Stimulated activated CD4-positive, alpha-beta T cell treated with anti-CD3 and anti-CD28 coated beads, Interleukin-4, amount 100 ng/mL, for 48 hours (primary cell): Measurements from ENCODE around the gene RPTOR.

Experiments
- DNase-seq, 2 donors: peaks; one replicate each; pipeline ENCODE4 v3.0.0-alpha.2; 2020; ENCODE audit warnings: low read depth in 2 of 2

The RPTOR gene

DNA sequence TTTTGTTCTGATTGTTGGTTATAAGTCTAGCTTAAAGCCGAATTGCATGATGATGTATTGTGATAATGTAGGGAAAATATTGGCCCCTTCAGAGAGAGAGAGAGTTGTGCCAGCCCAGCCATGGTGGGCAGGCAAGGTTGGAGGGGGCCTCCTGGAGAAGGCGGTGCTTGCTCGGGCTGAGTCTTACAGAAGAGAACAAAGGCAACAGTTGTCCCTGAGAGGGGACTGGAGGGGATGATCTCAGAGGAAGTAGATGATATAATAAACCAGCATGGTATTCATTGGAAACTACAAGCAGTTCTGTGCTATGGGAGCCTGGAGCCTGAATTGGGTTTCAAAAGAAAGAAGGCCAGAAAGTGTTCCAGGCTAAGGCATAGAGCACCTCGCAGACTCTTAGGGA lies 173.8 kb downstream of the RPTOR start:
- DNase-seq = no peak

DNA sequence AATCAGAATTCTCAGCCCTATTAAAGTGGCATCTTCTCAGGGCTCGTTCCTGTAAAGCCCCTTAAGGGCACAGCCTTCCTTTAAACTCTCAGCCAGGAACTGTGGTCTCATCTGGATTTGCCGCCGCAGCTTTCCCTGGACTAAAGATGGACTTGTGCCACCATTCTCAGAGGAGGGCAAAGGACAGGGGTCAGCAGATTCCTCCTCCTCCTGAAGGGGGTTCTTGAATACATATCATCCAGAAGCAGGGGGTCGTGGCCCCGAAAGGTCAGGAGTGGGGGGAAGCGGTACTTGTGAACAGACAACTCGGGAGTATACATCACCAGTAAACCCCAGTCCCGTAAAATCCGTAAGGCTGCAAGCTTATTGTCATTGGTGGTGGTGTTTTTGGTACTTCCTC lies 174.8 kb downstream of the RPTOR start:
- no peak for DNase-seq

DNA sequence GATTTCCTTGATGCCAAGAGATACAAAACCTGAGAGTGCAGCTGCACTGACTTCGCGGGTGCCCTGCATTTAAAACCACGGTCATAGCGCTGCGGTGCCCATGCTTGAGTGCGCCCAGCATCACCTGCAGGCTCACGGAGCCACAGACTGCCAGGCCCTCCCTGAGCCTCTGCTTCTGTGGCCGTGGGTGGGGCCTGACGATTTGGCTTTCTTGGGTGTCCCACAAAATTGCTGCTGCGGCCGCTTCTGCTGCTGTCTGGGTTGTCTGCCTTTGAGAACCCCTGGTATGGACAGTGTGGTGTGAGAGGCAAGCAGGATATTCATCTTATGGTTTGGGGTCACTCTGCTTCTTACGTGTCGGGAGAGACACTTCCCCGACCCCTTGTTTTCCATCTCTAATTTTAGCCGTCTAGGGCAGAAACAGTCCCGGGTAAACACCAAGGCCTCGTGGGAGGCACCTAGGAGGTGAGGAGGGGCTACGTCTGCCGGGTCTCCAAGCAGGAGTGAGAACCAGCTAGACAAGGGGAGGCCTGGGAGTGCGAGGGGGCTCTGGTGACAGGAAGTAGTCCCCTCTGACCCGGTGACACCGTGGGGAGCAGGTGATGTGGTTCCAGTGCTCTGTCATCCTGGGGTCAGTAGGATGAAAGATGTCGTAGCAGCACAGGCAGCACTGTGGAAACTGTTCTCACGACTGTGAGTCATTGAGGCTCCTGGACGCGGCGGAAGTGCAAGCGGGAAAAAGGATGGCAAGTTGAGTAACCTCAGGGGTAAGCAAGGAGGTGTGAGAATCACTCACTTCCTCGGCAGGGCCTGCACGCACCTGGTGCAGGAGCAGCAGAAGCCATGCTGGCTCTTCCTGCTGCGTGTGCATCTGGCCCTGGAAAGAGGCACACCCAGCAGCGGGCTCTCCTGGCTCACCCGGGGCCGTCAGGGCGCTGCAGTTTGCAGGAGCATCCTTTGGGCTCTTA lies 176.3 kb downstream of the RPTOR start:
- DNase-seq = peak; percentile 33 to 57

DNA sequence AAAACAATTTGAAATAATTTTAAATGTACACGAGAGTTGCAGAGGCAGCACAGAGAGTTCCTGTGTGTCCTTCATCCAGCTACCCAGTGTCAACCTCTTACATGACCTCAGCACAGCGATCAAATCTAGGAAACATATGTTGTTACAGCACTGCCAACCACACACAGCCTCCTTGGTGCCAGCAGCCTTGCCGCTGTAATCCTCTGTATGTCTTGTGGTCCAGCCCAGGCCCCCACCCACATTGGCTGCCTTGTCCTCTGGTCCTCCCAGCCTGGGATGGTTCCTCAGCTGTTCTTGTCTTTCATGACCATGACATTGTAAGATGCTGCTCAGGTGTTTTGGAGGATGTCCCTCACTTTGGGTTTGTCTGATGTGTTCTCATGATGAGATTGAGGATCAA lies 178.0 kb downstream of the RPTOR start:
- DNase-seq = no peak

DNA sequence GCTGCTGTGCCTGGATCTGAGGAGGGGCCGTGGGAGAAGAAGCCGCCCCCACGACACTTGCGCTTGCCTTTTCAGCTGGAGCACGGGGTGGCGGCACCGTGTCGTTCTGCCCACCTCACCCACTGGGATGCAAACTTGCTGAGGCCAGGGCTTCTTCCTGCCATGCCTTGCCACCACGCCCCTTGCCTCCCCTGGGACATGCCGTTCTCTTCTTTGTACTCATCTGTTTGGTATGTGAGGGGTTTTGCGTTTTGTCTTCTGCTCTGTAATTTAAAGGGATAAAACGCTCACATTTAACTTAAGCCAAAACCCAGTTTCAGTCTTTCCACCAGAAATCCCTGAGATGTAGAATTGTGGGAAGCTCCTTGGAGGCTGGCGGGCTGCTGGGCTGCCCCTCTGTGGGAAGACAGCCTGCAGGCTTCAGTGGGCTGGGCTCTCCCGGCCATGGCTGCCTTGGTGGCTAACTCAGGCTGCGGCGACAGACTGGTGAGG lies 180.2 kb downstream of the RPTOR start:
- DNase-seq = no peak

DNA sequence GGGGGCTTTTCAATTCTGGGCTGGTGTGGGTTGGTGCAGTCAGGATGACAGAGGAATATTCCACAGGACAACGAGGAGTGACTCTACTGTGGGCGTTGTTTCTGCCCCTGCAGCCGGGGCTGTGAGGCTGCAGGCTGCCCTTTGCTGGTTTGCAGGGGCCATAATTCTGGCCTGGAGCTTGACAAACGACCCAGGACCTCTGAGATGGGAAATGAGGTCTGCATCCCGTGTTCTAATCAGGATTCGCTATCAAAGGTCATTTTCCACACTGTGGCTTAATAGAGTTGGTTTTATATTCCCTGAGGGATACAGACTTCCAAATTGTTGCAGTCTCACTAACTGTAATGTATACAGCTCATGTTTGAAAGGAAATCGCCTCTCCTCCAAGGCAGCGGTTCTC lies 180.9 kb downstream of the RPTOR start:
- DNase-seq = no peak

DNA sequence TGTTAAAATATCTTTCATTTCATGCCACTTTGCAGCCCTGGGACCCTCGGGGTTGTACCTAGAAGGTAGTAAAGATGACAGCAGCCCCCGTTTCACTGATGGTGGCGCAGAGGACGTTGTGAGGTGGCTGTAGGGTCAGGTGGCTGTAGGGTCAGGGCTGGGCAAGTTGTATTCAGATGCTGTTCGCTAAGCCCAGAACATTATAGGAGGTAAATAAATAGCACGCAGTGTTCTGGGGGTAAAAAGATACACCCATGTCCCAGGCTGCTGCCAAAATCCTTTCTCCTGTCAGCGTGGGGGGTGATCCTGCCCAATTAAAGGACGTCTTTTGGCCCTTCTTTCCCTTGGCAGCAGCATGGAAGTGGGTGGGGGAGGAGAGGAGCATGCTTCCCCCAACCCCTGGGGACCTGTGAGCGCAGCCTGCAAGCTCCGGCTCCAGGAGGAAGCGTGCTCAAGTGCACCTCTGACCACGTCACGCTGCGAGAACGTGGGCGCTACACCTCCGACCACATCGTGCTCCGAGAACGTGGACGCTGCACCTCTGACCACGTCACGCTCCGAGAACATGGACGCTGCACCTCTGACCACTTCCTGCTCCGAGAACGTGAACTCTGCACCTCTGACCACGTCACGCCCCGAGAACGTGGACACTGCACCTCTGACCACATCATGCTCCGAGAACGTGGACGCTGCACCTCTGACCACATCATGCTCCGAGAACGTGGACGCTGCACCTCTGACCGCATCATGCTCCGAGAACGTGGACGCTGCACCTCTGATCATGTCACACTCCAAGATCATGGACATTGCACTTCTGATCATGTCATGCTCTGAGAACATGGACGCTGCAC lies 182.1 kb downstream of the RPTOR start:
- no peak for DNase-seq

DNA sequence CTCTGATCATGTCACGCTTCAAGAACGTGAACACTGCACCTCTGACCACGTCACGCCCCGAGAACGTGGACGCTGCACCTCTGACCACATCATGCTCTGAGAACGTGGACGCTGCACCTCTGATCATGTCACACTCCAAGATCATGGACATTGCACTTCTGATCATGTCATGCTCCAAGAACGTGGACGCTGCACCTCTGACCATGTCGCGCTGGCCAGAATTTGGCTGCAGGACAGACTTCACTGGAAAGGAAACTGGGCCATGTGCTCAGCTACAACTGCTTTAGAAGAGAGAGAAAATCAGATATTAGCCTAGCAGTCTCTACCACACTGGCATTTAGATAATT lies 182.7 kb downstream of the RPTOR start:
- DNase-seq = no peak

DNA sequence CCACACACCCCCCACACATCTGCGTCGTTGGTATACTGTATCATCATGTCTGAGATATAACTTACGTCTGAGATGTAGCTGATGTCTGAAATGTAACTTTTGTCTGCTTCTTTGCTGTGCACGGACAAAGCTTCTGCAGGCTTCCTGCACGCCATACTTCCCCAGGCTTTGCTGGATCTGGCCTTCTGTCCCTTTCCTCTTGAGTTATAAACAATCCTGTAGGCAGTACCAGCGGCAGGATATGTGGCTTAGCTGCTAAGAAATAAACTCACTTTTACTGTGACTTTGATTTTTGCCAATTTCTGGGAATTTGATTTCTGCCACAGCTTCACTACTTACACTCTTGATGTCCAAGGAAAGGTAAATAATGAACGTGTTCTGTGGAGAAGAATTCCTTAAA lies 184.4 kb downstream of the RPTOR start:
- no peak for DNase-seq

DNA sequence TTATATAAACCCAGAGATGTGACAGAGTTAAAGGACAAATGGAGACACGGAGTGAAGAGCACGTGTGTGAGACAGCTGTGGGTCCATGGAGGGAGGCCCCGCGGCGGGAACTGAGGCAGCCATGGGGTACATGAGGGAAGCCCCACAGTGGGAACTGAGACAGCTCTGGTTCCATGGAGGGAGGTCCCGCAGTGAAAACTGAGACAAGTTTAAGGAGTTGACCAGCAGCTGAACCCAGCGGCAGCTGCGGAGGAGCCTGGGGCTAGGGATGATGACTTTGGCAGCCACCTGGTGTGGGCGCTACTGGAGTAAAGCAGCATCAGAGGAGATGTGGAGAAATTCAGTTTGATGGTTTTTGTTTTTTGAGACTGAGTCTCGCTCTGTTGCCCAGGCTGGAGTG lies 185.1 kb downstream of the RPTOR start:
- DNase-seq = no peak

DNA sequence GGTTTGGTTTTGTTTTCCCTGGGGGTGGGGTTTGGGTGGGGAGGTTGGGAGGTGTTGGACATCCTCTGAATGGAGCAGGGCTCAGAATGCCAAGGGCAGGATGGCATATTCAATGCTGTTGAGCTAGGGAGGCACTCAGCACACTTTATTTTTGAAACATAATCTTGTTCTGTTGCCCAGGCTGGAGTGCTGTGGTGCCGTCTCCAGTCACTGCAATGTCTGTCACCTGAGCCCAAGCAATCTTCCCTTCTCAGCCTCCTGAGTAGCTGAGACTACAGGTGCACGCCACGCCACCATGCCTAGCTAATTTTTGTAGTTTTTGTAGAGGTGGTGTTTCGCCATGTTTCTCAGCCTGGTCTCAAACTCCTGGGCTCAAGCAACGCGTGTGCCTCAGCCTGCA lies 186.1 kb downstream of the RPTOR start:
- no peak for DNase-seq

DNA sequence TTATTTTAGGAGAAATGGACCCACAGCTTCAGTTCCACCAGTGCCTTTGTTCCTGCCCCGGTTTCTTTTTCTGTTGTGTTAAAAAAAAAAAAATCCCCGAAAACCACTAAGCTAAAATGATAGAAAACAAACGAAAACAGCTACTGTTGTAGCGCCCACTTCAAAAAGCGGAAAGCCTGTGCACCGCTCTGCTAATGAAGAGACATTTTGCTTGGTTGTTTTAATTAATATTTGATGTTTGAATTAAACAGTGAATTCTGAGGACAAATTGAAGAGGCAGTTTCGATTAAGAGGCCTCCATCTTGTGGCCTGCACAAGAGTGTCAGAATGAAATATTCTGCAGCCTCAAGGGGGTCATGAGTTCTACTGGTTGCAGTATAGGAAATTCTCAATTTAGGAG lies 186.7 kb downstream of the RPTOR start:
- DNase-seq = no peak

DNA sequence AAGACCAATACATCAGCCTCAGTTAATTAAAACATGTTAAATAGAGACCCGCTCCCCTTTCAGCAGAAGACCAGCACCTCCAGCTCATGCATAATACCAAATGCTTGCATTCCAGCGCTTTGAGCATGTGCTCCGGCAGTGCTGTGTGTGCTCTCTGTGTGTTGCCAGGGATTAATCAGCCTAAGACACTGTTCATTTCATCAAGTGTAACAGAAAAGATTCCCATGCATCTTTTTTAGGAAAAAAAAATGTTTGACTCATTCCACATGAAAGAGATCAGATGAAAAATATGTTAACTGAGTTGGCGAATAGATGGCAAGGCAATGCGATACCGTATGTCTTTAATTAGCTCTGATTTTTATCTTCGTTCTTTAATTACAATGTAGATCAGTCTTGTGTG lies 187.6 kb downstream of the RPTOR start:
- DNase-seq = no peak

DNA sequence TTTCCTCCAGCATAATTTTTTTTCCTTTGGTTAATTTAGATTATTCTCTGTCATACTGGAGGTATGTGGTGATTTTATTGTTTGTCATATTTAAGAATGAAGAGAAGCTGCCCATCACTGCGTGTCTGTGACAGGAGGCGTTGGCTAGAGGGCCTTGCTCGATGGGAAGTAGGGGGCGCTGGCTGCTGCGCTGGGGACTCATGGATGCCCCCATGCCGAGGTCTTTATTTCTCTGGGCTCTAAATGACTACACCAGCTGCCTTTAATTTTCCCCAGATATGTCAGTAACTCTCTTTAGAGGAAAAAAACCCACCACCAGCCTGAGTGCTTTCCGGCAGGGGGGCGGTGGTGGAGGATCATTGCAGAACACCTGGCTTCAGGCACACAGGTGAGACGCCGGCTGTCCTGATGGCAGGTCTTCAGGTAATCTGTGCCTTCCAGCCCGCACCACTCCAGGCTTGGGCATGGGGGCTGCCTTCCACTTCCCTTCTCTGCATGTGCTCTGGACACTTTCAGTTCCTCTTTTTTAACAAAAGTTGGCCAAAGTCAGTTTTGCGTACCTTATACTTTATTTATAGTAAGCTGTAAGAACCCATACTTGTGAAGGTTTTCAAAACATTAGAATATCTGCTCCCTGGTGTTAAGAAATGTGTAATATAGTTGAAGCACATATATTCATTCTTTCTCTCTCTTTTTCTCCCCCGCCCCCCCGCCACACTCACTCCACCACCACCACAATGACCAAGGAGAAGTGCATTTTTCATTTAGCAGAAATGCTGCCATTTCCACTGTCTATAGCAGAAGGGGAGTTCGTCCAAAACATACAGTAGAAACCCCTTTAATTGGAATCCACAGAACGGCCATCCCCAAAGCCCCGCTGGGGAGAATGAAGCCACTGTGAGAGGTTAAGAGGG lies 192.7 kb downstream of the RPTOR start:
- no peak for DNase-seq

DNA sequence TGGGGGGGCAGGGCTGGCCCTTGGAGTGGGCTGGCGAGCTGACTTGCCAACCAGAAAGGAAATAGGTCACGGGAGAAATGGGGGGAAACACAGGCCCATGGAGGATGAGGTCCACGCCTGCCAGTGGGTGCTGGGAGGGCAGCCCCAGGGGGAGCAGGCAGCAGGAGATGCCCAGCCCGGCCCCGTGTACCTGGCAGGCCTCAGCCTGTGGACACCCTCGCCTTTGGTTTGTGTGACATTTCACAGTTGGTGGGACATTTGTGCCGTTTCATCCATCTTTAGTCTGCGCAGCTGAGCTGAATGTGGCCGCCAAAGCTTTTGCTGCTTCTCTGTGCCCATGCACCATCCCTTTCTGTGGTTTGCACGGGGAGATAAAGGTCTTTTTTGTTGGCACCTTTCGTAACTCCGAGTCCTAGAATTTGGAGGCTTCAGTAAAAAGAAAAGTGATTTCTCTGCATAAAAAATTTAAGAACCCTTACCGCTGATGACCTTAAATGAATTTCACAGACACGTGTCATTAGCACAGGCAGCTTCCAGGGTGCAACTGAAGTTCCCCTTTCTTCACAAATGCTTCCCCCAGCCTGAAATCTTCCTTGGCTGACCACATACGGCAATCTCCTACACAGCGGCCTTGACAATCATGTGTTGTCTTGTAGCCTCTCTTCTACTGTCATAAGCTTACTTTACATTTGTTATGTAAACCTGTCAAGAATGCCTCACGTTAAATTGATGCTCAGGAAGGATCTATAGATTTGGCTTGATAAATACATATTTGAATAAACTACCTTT lies 193.6 kb downstream of the RPTOR start:
- no peak for DNase-seq

DNA sequence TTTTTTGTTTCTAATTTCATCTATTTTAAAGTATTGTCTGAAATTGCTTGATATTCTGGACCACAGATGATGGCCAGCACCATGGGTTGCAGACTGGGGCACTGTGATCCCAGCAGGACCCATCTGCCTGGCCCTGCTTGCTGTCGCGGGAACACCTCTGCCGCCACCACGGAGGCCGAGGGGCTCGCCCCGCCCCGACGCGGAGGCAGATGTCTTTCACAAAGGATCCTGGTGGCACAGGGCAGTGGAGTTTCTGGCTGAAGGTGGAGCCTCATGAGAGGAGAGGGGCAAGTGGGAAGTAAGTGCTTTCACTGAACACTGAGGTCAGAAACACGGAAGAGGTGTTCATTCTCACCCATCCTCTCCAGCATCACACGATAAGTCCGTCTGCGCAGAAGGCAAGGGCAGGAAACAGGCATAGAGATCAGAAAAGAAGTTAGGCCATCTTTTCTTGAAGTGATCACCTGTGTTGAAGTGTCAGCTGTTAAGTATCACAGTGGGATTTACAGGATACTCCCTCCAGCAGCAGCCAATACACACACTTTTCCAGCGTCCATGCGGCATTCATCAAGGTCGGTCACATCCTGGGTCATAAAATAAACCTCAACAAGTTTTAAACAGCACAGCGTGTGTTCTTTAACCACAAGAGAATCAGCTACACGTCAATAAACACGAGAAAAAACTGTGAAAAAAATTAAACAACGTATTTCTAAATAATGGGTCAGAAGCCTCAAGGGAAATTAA lies 194.5 kb downstream of the RPTOR start:
- no peak for DNase-seq

DNA sequence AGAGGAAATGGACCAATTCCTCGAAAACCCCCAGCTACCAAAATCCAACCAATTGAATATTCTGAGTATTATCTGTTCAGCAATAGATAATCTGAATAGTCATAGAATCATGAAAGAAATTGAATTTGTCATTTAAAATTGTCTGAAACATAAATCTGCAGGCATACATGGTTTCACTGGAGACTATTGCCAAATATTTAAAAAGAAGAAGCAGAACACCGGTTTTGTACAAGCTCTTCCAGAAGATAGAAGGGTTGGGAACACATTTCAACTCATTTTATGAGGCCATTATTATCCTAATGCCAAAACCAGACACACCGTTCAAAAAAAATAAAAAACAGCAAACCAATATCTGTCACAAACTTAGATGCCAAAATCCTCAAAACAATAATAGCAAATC lies 195.5 kb downstream of the RPTOR start:
- no peak for DNase-seq

DNA sequence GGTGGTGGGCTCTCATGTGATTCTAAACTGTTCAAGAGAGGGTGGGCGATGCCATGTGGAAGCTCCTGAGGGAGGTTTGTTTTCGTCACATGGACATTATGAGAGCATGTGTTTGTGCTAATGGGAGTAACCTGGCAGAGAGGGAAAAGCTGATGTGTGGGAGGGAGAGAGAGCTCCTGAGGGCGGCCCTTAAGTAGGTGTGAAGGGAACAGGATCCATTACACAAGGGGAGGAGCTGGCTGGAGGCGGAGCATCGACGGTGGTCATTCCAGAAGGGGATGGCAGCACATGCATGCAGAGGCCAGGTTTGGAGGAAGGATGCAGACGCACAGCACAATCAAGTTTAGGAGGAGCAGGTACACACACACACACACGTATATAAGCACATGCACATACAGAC lies 197.5 kb downstream of the RPTOR start:
- DNase-seq = no peak

DNA sequence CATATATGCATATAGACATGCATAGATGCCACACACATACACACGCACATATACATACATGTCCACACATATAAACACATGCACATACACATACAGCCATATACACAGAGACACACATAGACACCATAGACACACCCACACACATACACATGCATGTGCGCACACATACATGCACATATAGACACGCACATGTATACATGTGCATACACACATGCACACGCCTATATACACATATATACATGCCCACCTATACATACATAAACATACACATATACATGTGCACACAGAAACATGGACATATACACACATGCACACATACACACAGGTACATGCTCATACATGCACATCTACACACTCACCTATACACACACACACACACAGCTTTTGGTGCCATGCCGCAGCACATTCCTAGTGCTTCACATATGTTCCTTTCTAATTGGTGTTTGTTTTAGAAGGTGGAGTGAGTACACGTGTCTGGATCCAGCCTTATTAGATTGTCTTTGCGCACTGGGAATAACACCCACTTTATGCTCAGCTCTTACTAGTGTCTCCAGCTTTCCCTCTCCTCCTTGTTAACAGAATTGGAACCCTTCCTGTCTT lies 198.0 kb downstream of the RPTOR start:
- no peak for DNase-seq
